NT2/D1 (cell line): ENCODE data around the gene PARM1.

Experiments
- YY1 ChIP-seq: IDR thresholded peaks from 2 replicates; pipeline ENCODE4 v1.6.1; 2011; ENCODE audit not compliant: insufficient read length, insufficient read depth
- ZNF274 ChIP-seq: IDR thresholded peaks from 2 replicates; pipeline ENCODE4 v1.6.1; 2011; ENCODE audit warnings: mild to moderate bottlenecking, low read depth, low read length

- TF ChIP-seq YY1 (no peak), ZNF274 (no peak)
Observed at GRCh38 chr4:74896595-74896994, 36.3 kb upstream of the PARM1 start.
